Caco-2 (cell line): Measurements from ENCODE around the gene FRMD4A. TPM values are rescaled to one million over a fixed set of nuclear protein-coding genes. Genes with fewer than 3 reads are reported as not detected.

Source experiments
- BruUV-seq: library from RNA; stranded (reverse); fragments of 400-500 nt; replicated peaks from 2 replicates; lab custom pipeline; 2021; lab: Mats Ljungman, UMichigan
- CTCF ChIA-PET: fragments of 300-600 bp; sonication (Branson Sonifier 250); formaldehyde crosslinking; loops from one replicate; lab custom pipeline; 2022; ENCODE audit warnings: antibody characterized with exemption; lab: Charles Lee
- POLR2A ChIA-PET: fragments of 300-600 bp; sonication (Branson Sonifier 250); formaldehyde crosslinking; loops from one replicate; lab custom pipeline; 2022; ENCODE audit warnings: antibody characterized with exemption; lab: Charles Lee
- DNase-seq, 2 experiments: peaks; one replicate each; pipeline versions ENCODE4 v3.0.0 to v3.0.0-alpha.2; 2020 to 2022
- H3K27me3 ChIP-seq: replicated peaks from 2 replicates; pipeline ENCODE4 v1.6.0; 2011; ENCODE audit warnings: low read length; ENCODE audit not compliant: control insufficient read depth, insufficient read depth
- H3K36me3 ChIP-seq: 2 replicates; pipeline ENCODE4 v1.5.1; 2011; ENCODE audit warnings: low read length; ENCODE audit not compliant: control insufficient read depth, insufficient read depth
- H3K4me1 ChIP-seq: fragments of 250-450 bp; sonication (Bioruptor Pico); 2 replicates; pipeline ENCODE4 v1.5.1; 2020; ENCODE audit warnings: mild to moderate bottlenecking
- H3K4me3 ChIP-seq: 2 replicates; pipeline ENCODE4 v1.5.1; 2011; ENCODE audit warnings: low read depth, mild to moderate bottlenecking, control low read depth, low read length
- H3K9me3 ChIP-seq: fragments of 250-450 bp; sonication (Bioruptor Pico); 2 replicates; pipeline ENCODE4 v1.5.1; 2020; ENCODE audit warnings: mild to moderate bottlenecking, moderate library complexity
- H3K27ac Mint-ChIP-seq: one replicate; pipeline ENCODE4 v1.8.0; 2022; ENCODE audit warnings: mixed read lengths; ENCODE audit not compliant: unreplicated experiment
- H3K27me3 Mint-ChIP-seq: one replicate; pipeline ENCODE4 v1.8.0; 2022; ENCODE audit warnings: mixed read lengths; ENCODE audit not compliant: insufficient read depth, unreplicated experiment
- H3K36me3 Mint-ChIP-seq: one replicate; pipeline ENCODE4 v1.8.0; 2022; ENCODE audit warnings: mild to moderate bottlenecking, mixed read lengths; ENCODE audit not compliant: insufficient read depth, unreplicated experiment
- H3K4me1 Mint-ChIP-seq: one replicate; pipeline ENCODE4 v1.8.0; 2022; ENCODE audit warnings: low read depth, mixed read lengths; ENCODE audit not compliant: unreplicated experiment
- H3K4me3 Mint-ChIP-seq: one replicate; pipeline ENCODE4 v1.8.0; 2022; ENCODE audit warnings: mild to moderate bottlenecking, moderate library complexity, mixed read lengths; ENCODE audit not compliant: unreplicated experiment
- H3K9me3 Mint-ChIP-seq: one replicate; pipeline ENCODE4 v1.8.0; 2022; ENCODE audit warnings: mixed read lengths; ENCODE audit not compliant: unreplicated experiment
- CTCF ChIP-seq, 2 experiments: fragments of 200-600 bp in 1 of 2; IDR thresholded peaks; 1 replicate in 1 of 2; 2 replicates in 1 of 2; pipeline versions ENCODE4 v1.5.1 to v1.8.0; 2011 to 2022; ENCODE audit warnings: antibody characterized with exemption in 1 of 2, control low read depth in 1 of 2, inconsistent platforms in 1 of 2, low read depth in 1 of 2, low read length in 1 of 2, mild to moderate bottlenecking in 1 of 2, moderate library complexity in 1 of 2; ENCODE audit not compliant: insufficient read depth in 1 of 2, severe bottlenecking in 1 of 2, unreplicated experiment in 1 of 2
- intact Hi-C: fragments of 100-400 bp; cut with micrococcal nuclease; formaldehyde crosslinking; loops from one replicate; pipeline ENCODE4 v1.10.0; 2022; ENCODE audit not compliant: unreplicated experiment
- total RNA-seq: library from RNA; stranded (reverse); gene quantifications from 2 replicates; pipeline ENCODE4 v1.2.3, GENCODE V29; 2022

FRMD4A gene
- total RNA-seq, 1 experiment from 2014 or later: 52.1 TPM

- intact Hi-C loops: no loop called here
- CTCF ChIA-PET: interaction anchor here (0.5 kb wide), 1 partner anchor 9 kb away, joined by 5 read pairs; no protein-coding TSS in a partner anchor
- Mint-ChIP-seq H3K9me3 (no peaks in the 10 kb centered on the region), H3K4me3 (no peak overlapping the region), H3K36me3 (no peaks in the 10 kb centered on the region), H3K4me1 (no peaks in the 10 kb centered on the region), H3K27ac (no peak overlapping the region), H3K27me3 (no peaks in the 10 kb centered on the region)
- no peak for DNase-seq
- H3K9me3 ChIP-seq: no peaks in the 10 kb centered on the region
- H3K27me3 ChIP-seq: no peaks in the 10 kb centered on the region
- no peak for TF ChIP-seq CTCF (IDR thresholded peaks at IDR 0.05; ENCODE audit: insufficient read depth in 1 of 2, low read depth in 1 of 2, low read length in 1 of 2, severe bottlenecking in 1 of 2, unreplicated experiment in 1 of 2)
- BruUV-seq: no TSS peak
- POLR2A ChIA-PET: no interaction called here
- no peak overlapping the region for H3K4me3 ChIP-seq
- H3K36me3 ChIP-seq: no peaks in the 10 kb centered on the region
- H3K4me1 ChIP-seq: no peaks in the 10 kb centered on the region
These were observed 358.9 kb downstream of the FRMD4A start for GRCh38 chr10:13971601-13972475.

DNA sequence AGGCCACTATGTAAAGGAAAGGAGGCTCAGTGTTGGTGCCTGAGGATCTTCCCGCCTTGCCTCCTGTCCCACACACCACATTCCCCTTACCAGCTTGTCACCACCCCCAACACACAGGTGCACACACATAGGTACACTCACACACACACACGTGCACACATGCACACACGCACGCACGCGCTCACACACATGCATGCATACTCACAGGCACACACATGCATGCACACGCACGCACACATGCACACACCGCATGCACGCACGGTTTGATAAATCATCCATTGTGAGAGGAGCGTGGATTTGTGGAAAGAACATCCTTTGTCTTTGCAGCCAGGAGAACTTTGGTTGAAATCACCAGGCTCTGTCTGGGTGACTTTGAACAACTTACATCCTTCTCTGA is 359.8 kb downstream of the FRMD4A start:
- CTCF ChIA-PET: no interaction called here
- Mint-ChIP-seq H3K27ac (no peak overlapping the region), H3K36me3 (no peaks in the 10 kb centered on the region), H3K4me3 (no peak overlapping the region), H3K27me3 (no peaks in the 10 kb centered on the region), H3K4me1 (no peaks in the 10 kb centered on the region), H3K9me3 (no peaks in the 10 kb centered on the region)
- intact Hi-C loops: no loop called here
- Histone ChIP-seq H3K36me3 (no peaks in the 10 kb centered on the region), H3K4me1 (no peaks in the 10 kb centered on the region), H3K27me3 (no peaks in the 10 kb centered on the region), H3K4me3 (no peak overlapping the region), H3K9me3 (no peaks in the 10 kb centered on the region)
- DNase-seq: no peak
- no TSS peak for BruUV-seq
- no peak for TF ChIP-seq CTCF (IDR thresholded peaks at IDR 0.05; ENCODE audit: insufficient read depth in 1 of 2, low read depth in 1 of 2, low read length in 1 of 2, severe bottlenecking in 1 of 2, unreplicated experiment in 1 of 2)
- POLR2A ChIA-PET: no interaction called here

DNA sequence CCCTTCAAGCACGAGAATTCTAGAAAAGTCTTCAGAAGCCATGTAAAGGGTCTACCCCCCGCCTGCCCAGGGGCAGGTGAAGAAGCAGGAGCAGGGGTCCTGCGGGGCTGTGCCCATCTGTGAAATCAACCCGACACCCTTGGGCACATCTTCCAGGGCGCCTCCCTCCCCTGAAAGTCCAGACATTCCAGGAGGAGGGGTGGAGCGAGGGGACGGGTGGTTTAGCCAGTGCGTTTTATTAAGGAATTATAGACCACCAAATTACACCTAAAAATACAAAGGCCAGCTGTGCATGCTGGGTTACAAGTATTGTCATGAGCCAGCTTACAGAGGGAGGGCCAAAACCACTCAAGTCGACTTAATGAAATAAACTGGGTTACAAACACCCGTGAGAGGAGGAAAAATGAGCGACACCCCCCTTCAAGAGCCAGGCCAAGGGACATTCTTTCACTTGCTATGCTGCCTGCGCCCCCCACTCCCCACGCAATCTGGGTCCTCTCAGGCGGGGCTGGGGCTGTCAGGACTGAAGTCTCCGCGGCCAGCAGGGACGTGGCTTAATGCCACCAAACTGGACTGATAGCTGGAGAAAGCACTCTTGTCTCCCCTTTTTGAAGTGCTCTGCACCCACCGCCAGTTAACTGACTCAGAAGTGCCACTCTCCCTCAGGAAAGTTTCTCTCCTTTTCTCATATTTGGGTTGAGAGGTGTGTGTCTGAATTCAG is 360.3 kb downstream of the FRMD4A start:
- POLR2A ChIA-PET: no interaction called here
- Histone ChIP-seq H3K4me3 (no peak overlapping the region), H3K4me1 (no peaks in the 10 kb centered on the region), H3K9me3 (no peaks in the 10 kb centered on the region), H3K27me3 (no peaks in the 10 kb centered on the region), H3K36me3 (no peaks in the 10 kb centered on the region)
- no peak for DNase-seq
- TF ChIP-seq CTCF (IDR thresholded peaks at IDR 0.05; ENCODE audit: insufficient read depth in 1 of 2, low read depth in 1 of 2, low read length in 1 of 2, severe bottlenecking in 1 of 2, unreplicated experiment in 1 of 2): no peak
- Mint-ChIP-seq H3K36me3 (no peaks in the 10 kb centered on the region), H3K27ac (no peak overlapping the region), H3K4me1 (no peaks in the 10 kb centered on the region), H3K4me3 (no peak overlapping the region), H3K9me3 (no peaks in the 10 kb centered on the region), H3K27me3 (no peaks in the 10 kb centered on the region)
- no TSS peak for BruUV-seq
- intact Hi-C loops: no loop called here
- CTCF ChIA-PET: no interaction called here
